ENCODE measurements around the gene CELF1. TPM values are rescaled to one million over a fixed set of nuclear protein-coding genes. Genes with fewer than 3 reads are reported as not detected.

Gene CELF1
- total and polyA plus RNA-seq, 12 donors = 28.1 to 128 (median 101) TPM

DNA sequence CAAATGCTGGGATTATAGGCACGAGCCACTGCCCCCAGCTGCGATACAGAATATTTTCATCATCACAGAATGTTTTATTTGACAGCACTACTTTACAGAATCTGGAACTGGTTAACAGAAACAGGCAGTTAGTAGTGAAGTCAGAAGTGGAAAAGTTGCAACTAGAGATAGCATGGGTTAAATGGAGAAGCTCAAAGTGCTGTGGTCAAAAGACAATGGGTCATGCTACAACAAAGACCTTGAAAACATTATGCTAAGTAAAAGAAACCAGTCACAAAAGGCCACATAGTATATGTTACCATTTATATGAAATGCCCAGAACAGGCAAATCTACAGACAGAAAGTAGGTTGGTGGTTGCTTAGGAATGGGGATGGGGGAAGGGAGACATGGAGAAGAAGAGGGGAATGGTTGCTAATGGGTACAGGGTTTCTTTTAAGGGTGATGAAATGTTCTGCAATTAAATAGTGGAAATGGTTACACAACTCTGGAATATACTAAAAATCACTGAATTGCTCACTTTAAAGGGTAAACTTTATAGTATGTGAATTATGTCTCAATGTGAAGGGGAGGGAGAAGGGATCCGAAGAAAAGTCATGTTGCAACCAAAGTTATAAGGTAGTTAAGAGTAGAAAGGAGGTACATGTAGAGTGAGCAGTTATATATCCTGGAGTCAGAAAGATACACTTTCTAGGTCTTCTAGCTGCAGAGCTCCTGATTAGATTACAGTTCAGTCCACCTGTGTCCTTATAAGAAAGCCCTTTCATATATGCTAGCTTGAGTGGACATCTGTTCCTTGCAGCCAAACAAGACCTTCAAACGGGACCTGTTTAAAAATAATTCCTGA lies 57.7 kb downstream of the CELF1 start:
- Histone ChIP-seq H3K27me3 (no peaks in the 10 kb centered on the region), H3K27ac (no peak overlapping the region), H3K9me3 (replicated peaks in 1 of 3) (no peaks in the 10 kb centered on the region), H3K4me3 (no peak overlapping the region), H3K4me1 (replicated peaks in 1 of 2) (peaks cover 17 to 40% of the 10 kb centered on the region in 2 donors), H3K36me3 (replicated peaks in 1 of 2) (no peaks in the 10 kb centered on the region)
- DNase-seq = no peak
- no peak for TF ChIP-seq POLR2A (IDR thresholded peaks at IDR 0.05)
- TF ChIP-seq, protein P1, sequence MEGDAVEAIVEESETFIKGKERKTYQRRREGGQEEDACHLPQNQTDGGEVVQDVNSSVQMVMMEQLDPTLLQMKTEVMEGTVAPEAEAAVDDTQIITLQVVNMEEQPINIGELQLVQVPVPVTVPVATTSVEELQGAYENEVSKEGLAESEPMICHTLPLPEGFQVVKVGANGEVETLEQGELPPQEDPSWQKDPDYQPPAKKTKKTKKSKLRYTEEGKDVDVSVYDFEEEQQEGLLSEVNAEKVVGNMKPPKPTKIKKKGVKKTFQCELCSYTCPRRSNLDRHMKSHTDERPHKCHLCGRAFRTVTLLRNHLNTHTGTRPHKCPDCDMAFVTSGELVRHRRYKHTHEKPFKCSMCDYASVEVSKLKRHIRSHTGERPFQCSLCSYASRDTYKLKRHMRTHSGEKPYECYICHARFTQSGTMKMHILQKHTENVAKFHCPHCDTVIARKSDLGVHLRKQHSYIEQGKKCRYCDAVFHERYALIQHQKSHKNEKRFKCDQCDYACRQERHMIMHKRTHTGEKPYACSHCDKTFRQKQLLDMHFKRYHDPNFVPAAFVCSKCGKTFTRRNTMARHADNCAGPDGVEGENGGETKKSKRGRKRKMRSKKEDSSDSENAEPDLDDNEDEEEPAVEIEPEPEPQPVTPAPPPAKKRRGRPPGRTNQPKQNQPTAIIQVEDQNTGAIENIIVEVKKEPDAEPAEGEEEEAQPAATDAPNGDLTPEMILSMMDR (IDR thresholded peaks at IDR 0.05) = no peak
- intact Hi-C loops (cut with DNase I) = no loop called here
- WGBS, 4 donors = 70 to 75% (median 72%) methylated on average over 4 of the region's 4 CpGs

DNA sequence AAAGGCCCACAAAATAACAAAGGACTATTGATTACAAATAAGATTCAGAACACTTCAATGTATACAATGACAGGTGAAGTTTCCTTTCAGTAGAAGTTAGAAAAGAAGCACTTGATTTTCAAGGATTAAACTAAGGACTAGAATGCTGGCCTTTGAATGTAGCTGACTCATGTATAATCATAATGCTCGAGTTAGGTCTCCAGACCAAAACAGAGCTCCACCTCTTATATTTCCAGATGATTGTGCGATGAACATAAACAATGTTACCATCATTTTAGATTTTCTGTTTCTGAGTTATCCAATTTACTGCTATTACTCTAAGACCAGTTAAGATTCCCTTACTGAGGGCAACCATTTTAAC lies 63.6 kb downstream of the CELF1 start:
- H3K4me3 ChIP-seq = no peak overlapping the region
- peaks cover 0 to 27% of the 10 kb centered on the region in 2 donors for H3K36me3 ChIP-seq (replicated peaks in 1 of 2)
- no peaks in the 10 kb centered on the region for H3K27me3 ChIP-seq
- peak overlapping the region in 1 of 5 donors; percentile 18 for H3K27ac ChIP-seq
- WGBS, 4 donors = 59 to 68% (median 65%) methylated on average over 2 of the region's 2 CpGs
- intact Hi-C loops (cut with DNase I) = no loop called here
- H3K4me1 ChIP-seq (replicated peaks in 1 of 2) = peaks cover 11 to 25% of the 10 kb centered on the region in 2 donors
- DNase-seq = no peak
- TF ChIP-seq, protein P1 (IDR thresholded peaks at IDR 0.05) = no peak
- no peak for TF ChIP-seq POLR2A (IDR thresholded peaks at IDR 0.05)
- no peaks in the 10 kb centered on the region for H3K9me3 ChIP-seq (replicated peaks in 1 of 3)

DNA sequence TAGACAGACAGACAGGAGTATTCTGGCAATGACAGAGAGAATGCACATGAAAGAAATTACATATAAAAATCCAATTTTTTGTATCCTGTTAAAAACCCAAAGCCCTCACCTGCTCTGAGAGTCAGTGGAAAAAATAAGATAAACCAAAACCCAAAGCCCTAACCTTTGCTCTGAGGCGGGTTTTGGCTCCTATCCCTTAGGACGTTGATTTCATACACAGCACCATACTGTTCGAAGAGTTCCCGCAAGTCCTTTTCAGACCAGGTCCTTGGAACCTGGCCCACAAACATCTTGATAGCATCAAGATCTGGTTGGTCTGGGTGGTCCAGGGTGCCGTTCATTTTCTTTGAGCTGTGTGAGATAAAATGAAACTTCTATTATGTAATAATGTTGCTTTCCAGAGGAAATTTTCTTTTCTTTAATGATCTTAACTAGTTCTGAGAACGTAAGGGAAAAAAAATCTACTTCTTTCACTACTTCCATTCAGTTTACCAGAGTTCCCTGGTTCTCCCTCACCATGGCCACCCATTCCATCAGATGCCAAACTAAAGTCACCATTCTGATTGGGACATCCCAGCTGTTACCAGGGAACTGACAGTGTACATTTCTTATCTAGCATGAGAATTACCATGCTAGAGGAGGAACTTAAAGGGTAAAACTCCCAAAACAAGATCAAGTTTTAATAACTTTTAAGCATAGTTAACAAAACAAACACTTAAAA lies 64.1 kb downstream of the CELF1 start:
- TF ChIP-seq, protein P1 (IDR thresholded peaks at IDR 0.05) = no peak
- TF ChIP-seq POLR2A (IDR thresholded peaks at IDR 0.05) = no peak
- H3K36me3 ChIP-seq (replicated peaks in 1 of 2) = peaks cover 0 to 32% of the 10 kb centered on the region in 2 donors

DNA sequence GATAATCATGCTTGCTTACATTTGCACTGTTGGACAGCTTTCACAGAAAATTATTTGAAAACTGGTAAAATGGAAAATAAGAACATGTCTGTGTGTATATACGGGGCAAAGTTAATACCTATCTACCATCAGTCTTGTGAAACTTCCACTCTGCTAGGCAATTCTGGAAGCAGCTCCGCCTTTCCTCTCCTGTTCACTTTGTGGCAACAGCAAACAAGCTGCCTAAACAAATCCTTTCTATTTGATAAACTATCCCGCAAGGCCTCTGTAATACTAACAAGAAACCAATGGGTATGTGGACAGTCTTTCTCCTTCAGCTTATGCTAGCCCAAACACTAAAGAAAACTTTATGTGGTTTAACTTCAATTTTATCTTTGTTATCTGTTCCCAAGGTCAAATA lies 64.8 kb downstream of the CELF1 start:
- Histone ChIP-seq H3K27me3 (no peaks in the 10 kb centered on the region), H3K27ac (peak overlapping the region in 3 of 5 donors; percentile 15 to 41 (median 18)), H3K4me3 (no peak overlapping the region), H3K36me3 (replicated peaks in 1 of 2) (peaks cover 0 to 39% of the 10 kb centered on the region in 2 donors), H3K4me1 (replicated peaks in 1 of 2) (peaks cover 11 to 25% of the 10 kb centered on the region in 2 donors), H3K9me3 (replicated peaks in 1 of 3) (no peaks in the 10 kb centered on the region)
- TF ChIP-seq POLR2A (IDR thresholded peaks at IDR 0.05) = no peak
- TF ChIP-seq, protein P1 (IDR thresholded peaks at IDR 0.05) = no peak
- 59 to 68% (median 65%) methylated on average over 3 of the region's 3 CpGs for WGBS, 4 donors
- intact Hi-C loops (cut with DNase I) = no loop called here
- no peak for DNase-seq

More for the DNA sequence above, 64.1 kb downstream of the CELF1 start:
- DNase-seq = no peak
- H3K4me3 ChIP-seq = no peak overlapping the region
- no peaks in the 10 kb centered on the region for H3K9me3 ChIP-seq (replicated peaks in 1 of 3)
- WGBS, 4 donors = 60 to 69% (median 68%) methylated on average over 6 of the region's 6 CpGs
- H3K27ac ChIP-seq = peak overlapping the region in 3 of 5 donors; percentile 15 to 41 (median 18)
- peaks cover 11 to 25% of the 10 kb centered on the region in 2 donors for H3K4me1 ChIP-seq (replicated peaks in 1 of 2)
- no peaks in the 10 kb centered on the region for H3K27me3 ChIP-seq
- intact Hi-C loops (cut with DNase I) = no loop called here

Data from adrenal gland (tissue), 12 donors.